ENCODE measurements around the gene CSF3R.

The CSF3R gene

DNA sequence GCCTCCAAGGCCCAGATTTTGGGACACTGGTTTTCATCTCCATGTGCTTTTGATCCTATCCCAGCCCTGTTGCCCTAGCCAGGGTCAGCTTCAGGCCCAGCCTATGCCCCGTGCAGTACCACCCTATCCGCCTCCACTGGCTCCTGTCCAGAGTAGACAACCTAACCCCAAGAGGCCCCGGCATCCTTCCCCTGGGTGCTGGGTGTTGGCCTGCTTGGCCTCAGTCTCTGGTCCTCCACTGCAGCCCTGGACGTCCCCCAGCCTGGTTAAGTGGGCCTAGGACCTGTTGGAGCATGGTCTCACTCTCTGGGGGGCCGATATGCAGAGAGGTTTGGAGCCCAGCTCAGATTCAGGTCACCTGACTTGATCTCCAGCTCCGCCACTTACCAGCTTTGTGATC is 1.6 kb downstream of the CSF3R start:
- TF ChIP-seq CTCF (IDR thresholded peaks at IDR 0.05; ENCODE audit: insufficient read depth, low read length) (no peak), POLR2AphosphoS5 (IDR thresholded peaks at IDR 0.05; ENCODE audit: low read depth) (no peak), SPI1 (IDR thresholded peaks at IDR 0.05; ENCODE audit: borderline replicate concordance, low read depth) (no peak), GABPA (IDR thresholded peaks at IDR 0.05; ENCODE audit: low read depth) (no peak), REST (IDR thresholded peaks at IDR 0.05; ENCODE audit: insufficient replicate concordance, low read depth) (no peak)

GRCh38 chr1:36480161-36480560 is 2.6 kb downstream of the CSF3R start:
- no peak for DNase-seq (ENCODE audit: low read depth in 1 of 2, low spot score in 1 of 2)

More for the DNA sequence above, 1.6 kb downstream of the CSF3R start:
- no peak overlapping the region for H3K27ac ChIP-seq (replicated peaks)
- H3K27me3 ChIP-seq (ENCODE audit: insufficient read depth, poor library complexity, severe bottlenecking) = no peaks in the 10 kb centered on the region
- peak overlapping the region; percentile 73; the same call in 1 of the 2 replicates for H3K4me3 ChIP-seq (replicated peaks; ENCODE audit: insufficient read depth, low read length)
- no peak for DNase-seq (ENCODE audit: low read depth in 1 of 2, low spot score in 1 of 2)

More at GRCh38 chr1:36480161-36480560, 2.6 kb downstream of the CSF3R start:
- Histone ChIP-seq H3K4me3 (replicated peaks; ENCODE audit: insufficient read depth, low read length) (no peak overlapping the region), H3K27me3 (ENCODE audit: insufficient read depth, poor library complexity, severe bottlenecking) (no peaks in the 10 kb centered on the region), H3K27ac (replicated peaks) (no peak overlapping the region)
- TF ChIP-seq SPI1 (IDR thresholded peaks at IDR 0.05; ENCODE audit: borderline replicate concordance, low read depth) (no peak), CTCF (IDR thresholded peaks at IDR 0.05; ENCODE audit: insufficient read depth, low read length) (no peak), REST (IDR thresholded peaks at IDR 0.05; ENCODE audit: insufficient replicate concordance, low read depth) (no peak), GABPA (IDR thresholded peaks at IDR 0.05; ENCODE audit: low read depth) (no peak), POLR2AphosphoS5 (IDR thresholded peaks at IDR 0.05; ENCODE audit: low read depth) (no peak)
